Hematopoietic multipotent progenitor cell (in vitro differentiated cells): ENCODE measurements around the gene PCDHB12. TPM values are rescaled to one million over a fixed set of nuclear protein-coding genes. Genes with fewer than 3 reads are reported as not detected.

Source experiments
- DNase-seq, 3 donors: peaks; one replicate each; pipeline ENCODE4 v3.0.0-alpha.2; 2011 to 2015; ENCODE audit warnings: low read depth in 2 of 3, low spot score in 2 of 3
- total RNA-seq: library from RNA; depleted of rRNA; stranded (reverse); fragments of >200 nt; gene quantifications from one replicate; pipeline ENCODE4 v1.2.3, GENCODE V29; 2012

Gene PCDHB12
- total RNA-seq, 1 donor: not detected

DNA sequence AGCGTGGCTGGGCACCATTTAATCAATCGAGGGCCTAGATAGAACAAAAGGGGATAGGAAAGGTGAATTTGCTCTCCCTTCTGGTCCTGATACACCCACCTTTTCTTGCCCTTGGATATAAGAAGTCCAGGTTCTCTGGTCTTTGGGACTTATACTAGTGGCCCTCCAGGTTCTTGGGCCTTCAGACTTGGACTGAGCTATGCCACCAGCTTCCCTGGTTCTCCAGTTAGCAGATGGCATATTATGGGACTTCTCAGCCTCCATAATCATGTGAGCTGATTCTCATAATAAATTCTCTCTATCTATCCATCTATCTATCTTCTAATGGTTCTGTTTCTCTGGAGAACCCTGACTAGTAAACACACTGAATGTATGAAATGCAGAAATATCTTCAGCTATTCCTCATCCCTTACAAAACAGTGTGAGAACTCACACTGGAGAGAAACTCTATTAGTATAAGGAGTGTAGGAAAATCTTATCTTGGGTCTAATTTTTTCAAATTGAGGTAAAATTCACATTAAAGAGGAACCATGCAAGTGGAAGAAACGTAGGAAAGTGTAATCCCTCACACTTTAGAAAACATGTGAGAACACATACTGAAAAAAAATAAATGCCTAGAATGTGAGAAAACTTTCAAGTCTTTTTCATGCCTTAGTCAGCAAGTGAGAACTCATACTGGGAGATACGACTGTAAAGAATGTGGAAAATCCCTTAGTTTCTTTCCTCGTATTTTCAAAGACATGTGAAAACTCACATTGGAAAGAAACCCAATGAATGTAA lies 52.1 kb downstream of the PCDHB12 start:
- DNase-seq: peak in 2 of 3 donors; percentile 1 to 7

DNA sequence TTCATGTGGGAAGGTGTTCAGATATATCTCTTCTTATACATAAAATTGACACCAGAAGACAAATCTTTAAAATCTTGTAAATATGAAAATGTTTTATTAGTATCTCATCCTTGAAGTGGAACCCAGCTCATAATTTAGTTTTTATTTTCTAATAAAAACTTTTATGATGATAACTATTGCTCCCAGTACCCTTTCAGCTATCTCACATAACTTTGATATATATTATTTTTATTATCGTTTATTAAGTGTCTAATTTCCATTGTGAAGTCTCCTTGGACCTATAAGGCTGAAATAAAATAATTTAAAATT lies 52.7 kb downstream of the PCDHB12 start:
- DNase-seq: no peak

Other genes with a start within 250 kb of the PCDHB12 start
- gene PCDHAC2, start 242.2 kb upstream of the PCDHB12 start, total RNA-seq: under 0.01 TPM
- gene PCDHB1, start 157.3 kb upstream of the PCDHB12 start, total RNA-seq: under 0.01 TPM
- gene PCDHB2, start 114.1 kb upstream of the PCDHB12 start, total RNA-seq: 0.27 TPM
- gene PCDHB3, start 108.2 kb upstream of the PCDHB12 start, total RNA-seq: under 0.01 TPM
- gene PCDHB4, start 86.9 kb upstream of the PCDHB12 start, total RNA-seq: under 0.01 TPM
- gene PCDHB5, start 73.5 kb upstream of the PCDHB12 start, total RNA-seq: under 0.01 TPM
- gene PCDHB6, start 58.7 kb upstream of the PCDHB12 start, total RNA-seq: not detected
- gene PCDHB7, start 36.1 kb upstream of the PCDHB12 start, total RNA-seq: under 0.01 TPM
- not detected for gene PCDHB8, start 30.9 kb upstream of the PCDHB12 start, total RNA-seq
- not detected for gene PCDHB16, start 26.3 kb upstream of the PCDHB12 start, total RNA-seq
- gene PCDHB9, start 21.6 kb upstream of the PCDHB12 start, total RNA-seq: not detected
- under 0.01 TPM for gene PCDHB10, start 16.4 kb upstream of the PCDHB12 start, total RNA-seq
- 0.27 TPM for gene PCDHB11, start 9.1 kb upstream of the PCDHB12 start, total RNA-seq
- under 0.01 TPM for gene PCDHB13, start 5.2 kb downstream of the PCDHB12 start, total RNA-seq
- under 0.01 TPM for gene PCDHB14, start 14.6 kb downstream of the PCDHB12 start, total RNA-seq
- gene PCDHB15, start 36.7 kb downstream of the PCDHB12 start, total RNA-seq: under 0.01 TPM
- 0.54 TPM for gene SLC25A2, start 95.3 kb downstream of the PCDHB12 start, total RNA-seq
- gene TAF7, start 112.1 kb downstream of the PCDHB12 start, total RNA-seq: 45.0 TPM
- under 0.01 TPM for gene PCDHGA1, start 121.8 kb downstream of the PCDHB12 start, total RNA-seq
- 0.27 TPM for gene PCDHGA2, start 130.0 kb downstream of the PCDHB12 start, total RNA-seq
- 0.54 TPM for gene PCDHGA3, start 135.1 kb downstream of the PCDHB12 start, total RNA-seq
- gene PCDHGB1, start 141.4 kb downstream of the PCDHB12 start, total RNA-seq: 0.27 TPM
- gene PCDHGA4, start 146.3 kb downstream of the PCDHB12 start, total RNA-seq: 0.81 TPM
- 2.4 TPM for gene PCDHGB2, start 151.3 kb downstream of the PCDHB12 start, total RNA-seq
- gene PCDHGA5, start 155.4 kb downstream of the PCDHB12 start, total RNA-seq: 1.1 TPM
- gene PCDHGB3, start 161.5 kb downstream of the PCDHB12 start, total RNA-seq: 3.5 TPM
- 1.9 TPM for gene PCDHGA6, start 165.2 kb downstream of the PCDHB12 start, total RNA-seq
- 0.81 TPM for gene PCDHGA7, start 174.0 kb downstream of the PCDHB12 start, total RNA-seq
- 1.6 TPM for gene PCDHGB4, start 179.0 kb downstream of the PCDHB12 start, total RNA-seq
- gene PCDHGA8, start 183.9 kb downstream of the PCDHB12 start, total RNA-seq: 0.54 TPM
- gene PCDHGB5, start 189.2 kb downstream of the PCDHB12 start, total RNA-seq: 2.4 TPM
- 1.1 TPM for gene PCDHGA9, start 194.1 kb downstream of the PCDHB12 start, total RNA-seq
- gene PCDHGB6, start 199.3 kb downstream of the PCDHB12 start, total RNA-seq: 0.81 TPM
- gene PCDHGA10, start 204.3 kb downstream of the PCDHB12 start, total RNA-seq: 1.1 TPM
- gene PCDHGB7, start 209.0 kb downstream of the PCDHB12 start, total RNA-seq: 2.2 TPM
- gene PCDHGA11, start 212.3 kb downstream of the PCDHB12 start, total RNA-seq: 1.3 TPM
- 2.2 TPM for gene PCDHGA12, start 221.8 kb downstream of the PCDHB12 start, total RNA-seq